Mucosa of stomach (tissue), 1 donor: Measurements from ENCODE around the gene WLS.
A peak's percentile ranks its signal among the peaks of the same experiment; 100 is the strongest.

Experiments
- H3K27me3 ChIP-seq: one replicate; pipeline ENCODE4 v1.7.0; 2013; ENCODE audit warnings: mild to moderate bottlenecking, low read length; ENCODE audit not compliant: control insufficient read depth, insufficient read depth
- H3K36me3 ChIP-seq: one replicate; pipeline ENCODE4 v1.7.0; 2013; ENCODE audit warnings: low read length; ENCODE audit not compliant: control insufficient read depth, insufficient read depth
- H3K4me1 ChIP-seq: one replicate; pipeline ENCODE4 v1.7.0; 2013; ENCODE audit warnings: mild to moderate bottlenecking, low read length; ENCODE audit not compliant: control insufficient read depth, insufficient read depth
- H3K4me3 ChIP-seq: one replicate; pipeline ENCODE4 v1.7.0; 2013; ENCODE audit warnings: low read length
- H3K9ac ChIP-seq: one replicate; pipeline ENCODE4 v1.7.0; 2013; ENCODE audit warnings: mild to moderate bottlenecking, low read length, moderate library complexity
- H3K9me3 ChIP-seq: one replicate; pipeline ENCODE4 v1.7.0; 2013; ENCODE audit warnings: mild to moderate bottlenecking, low read length, moderate library complexity; ENCODE audit not compliant: control insufficient read depth
- donor health status: Pancreatic carcinoma.

The WLS gene

GRCh38 chr1:68206848-68207689 lies 25.3 kb downstream of the WLS start:
- Histone ChIP-seq H3K9ac (no peak overlapping the region), H3K27me3 (no peaks in the 10 kb centered on the region), H3K4me3 (no peak overlapping the region), H3K4me1 (peaks cover 8% of the 10 kb centered on the region), H3K36me3 (no peaks in the 10 kb centered on the region), H3K9me3 (no peaks in the 10 kb centered on the region)

GRCh38 chr1:68205794-68206358 lies 26.4 kb downstream of the WLS start:
- H3K4me3 ChIP-seq, result no peak overlapping the region
- H3K9me3 ChIP-seq, result no peaks in the 10 kb centered on the region
- no peaks in the 10 kb centered on the region for H3K36me3 ChIP-seq
- peaks cover 11% of the 10 kb centered on the region for H3K4me1 ChIP-seq
- H3K9ac ChIP-seq, result no peak overlapping the region
- H3K27me3 ChIP-seq, result no peaks in the 10 kb centered on the region

GRCh38 chr1:68204977-68205630 lies 27.2 kb downstream of the WLS start:
- no peak overlapping the region for H3K9ac ChIP-seq
- no peaks in the 10 kb centered on the region for H3K9me3 ChIP-seq
- H3K36me3 ChIP-seq, result no peaks in the 10 kb centered on the region
- H3K4me3 ChIP-seq, result no peak overlapping the region
- no peaks in the 10 kb centered on the region for H3K27me3 ChIP-seq
- H3K4me1 ChIP-seq, result peaks cover 16% of the 10 kb centered on the region

DNA sequence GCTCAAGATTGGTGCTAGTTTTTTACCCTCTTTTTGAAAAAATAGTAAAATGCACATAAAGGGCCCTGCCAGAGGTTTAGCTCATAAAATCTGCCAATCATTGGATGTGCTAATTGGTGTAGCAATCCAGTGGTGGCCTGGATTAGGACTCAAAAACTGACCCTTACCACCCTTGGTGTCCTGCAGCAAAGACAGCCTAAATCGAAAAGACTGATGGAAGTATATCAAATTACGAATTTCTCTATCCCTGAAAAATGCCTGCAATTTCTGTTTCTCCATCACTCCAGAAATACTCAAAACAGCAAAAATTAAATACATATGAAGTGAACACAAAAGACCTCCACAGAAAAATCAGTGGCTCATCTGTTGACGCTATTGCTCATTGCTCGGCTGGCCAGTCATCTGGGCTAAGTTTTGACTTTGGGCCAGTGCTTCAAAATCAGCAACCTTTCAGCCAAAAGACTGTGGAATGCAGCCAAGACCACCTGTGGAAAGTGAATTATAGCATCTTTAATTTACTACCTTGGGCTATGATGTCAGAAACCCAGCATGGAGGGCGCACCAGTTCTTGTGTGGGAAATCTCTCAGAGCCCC lies 30.0 kb downstream of the WLS start:
- H3K4me1 ChIP-seq, result peaks cover 37% of the 10 kb centered on the region

GRCh38 chr1:68201546-68202238 lies 30.6 kb downstream of the WLS start:
- no peaks in the 10 kb centered on the region for H3K27me3 ChIP-seq
- H3K4me3 ChIP-seq, result no peak overlapping the region
- no peaks in the 10 kb centered on the region for H3K9me3 ChIP-seq
- H3K36me3 ChIP-seq, result no peaks in the 10 kb centered on the region
- no peak overlapping the region for H3K9ac ChIP-seq
- H3K4me1 ChIP-seq, result peaks cover 44% of the 10 kb centered on the region

More for the DNA sequence above, 30.0 kb downstream of the WLS start:
- Histone ChIP-seq H3K36me3 (no peaks in the 10 kb centered on the region), H3K4me3 (no peak overlapping the region), H3K27me3 (no peaks in the 10 kb centered on the region), H3K9ac (no peak overlapping the region), H3K9me3 (no peaks in the 10 kb centered on the region)

DNA sequence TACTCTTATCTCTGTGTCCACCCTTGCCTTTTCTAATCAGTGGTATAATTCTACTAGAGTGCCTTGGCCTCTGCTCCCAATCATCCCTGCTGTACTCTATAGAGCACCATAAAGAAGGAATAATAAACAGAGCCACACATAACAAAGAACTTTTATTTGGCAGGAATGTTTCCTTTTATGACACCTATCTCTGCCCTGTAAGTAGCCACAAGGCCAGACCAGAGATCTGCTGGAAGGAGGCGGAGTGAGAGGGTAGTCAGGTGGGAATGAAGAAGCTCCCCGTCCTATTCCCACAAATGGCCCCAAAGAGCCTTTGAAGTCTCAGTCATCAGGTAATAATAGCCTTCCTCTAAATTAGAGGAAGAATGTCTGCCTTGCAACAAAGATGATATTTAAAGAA lies 32.7 kb downstream of the WLS start:
- Histone ChIP-seq H3K9ac (no peak overlapping the region), H3K36me3 (no peaks in the 10 kb centered on the region), H3K4me3 (no peak overlapping the region), H3K27me3 (no peaks in the 10 kb centered on the region), H3K9me3 (no peaks in the 10 kb centered on the region), H3K4me1 (peaks cover 45% of the 10 kb centered on the region)

- Histone ChIP-seq H3K4me3 (no peak overlapping the region), H3K4me1 (peaks cover 44% of the 10 kb centered on the region), H3K9me3 (no peaks in the 10 kb centered on the region), H3K9ac (no peak overlapping the region), H3K27me3 (no peaks in the 10 kb centered on the region), H3K36me3 (no peaks in the 10 kb centered on the region)
These were observed 33.6 kb downstream of the WLS start for GRCh38 chr1:68198752-68199151.

DNA sequence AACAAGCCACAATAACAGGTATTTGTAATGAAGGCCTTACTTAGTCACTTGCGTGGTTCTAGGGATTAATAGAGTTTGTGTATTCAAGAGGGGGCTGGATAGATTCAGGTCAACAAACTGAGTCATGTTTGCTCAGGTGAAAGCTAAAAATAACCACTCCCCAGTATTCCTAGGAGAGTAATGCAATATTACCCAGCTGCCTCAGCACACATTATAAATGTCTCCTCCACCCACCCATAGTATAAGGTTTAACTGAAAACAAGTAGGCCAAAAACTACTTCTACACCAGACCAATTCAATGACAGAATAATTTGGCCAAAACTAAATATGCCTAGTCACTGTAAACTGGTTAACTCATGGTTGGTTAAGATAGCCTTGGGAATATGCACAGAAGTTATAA lies 34.4 kb downstream of the WLS start:
- Histone ChIP-seq H3K9ac (peak overlapping the region; percentile 37), H3K4me1 (peaks cover 37% of the 10 kb centered on the region), H3K4me3 (no peak overlapping the region), H3K9me3 (no peaks in the 10 kb centered on the region), H3K27me3 (no peaks in the 10 kb centered on the region), H3K36me3 (no peaks in the 10 kb centered on the region)

GRCh38 chr1:68197461-68197860 lies 34.9 kb downstream of the WLS start:
- peak overlapping the region; percentile 37 for H3K9ac ChIP-seq
- H3K9me3 ChIP-seq, result no peaks in the 10 kb centered on the region
- H3K4me1 ChIP-seq, result peaks cover 37% of the 10 kb centered on the region
- H3K4me3 ChIP-seq, result no peak overlapping the region
- H3K36me3 ChIP-seq, result no peaks in the 10 kb centered on the region
- H3K27me3 ChIP-seq, result no peaks in the 10 kb centered on the region

DNA sequence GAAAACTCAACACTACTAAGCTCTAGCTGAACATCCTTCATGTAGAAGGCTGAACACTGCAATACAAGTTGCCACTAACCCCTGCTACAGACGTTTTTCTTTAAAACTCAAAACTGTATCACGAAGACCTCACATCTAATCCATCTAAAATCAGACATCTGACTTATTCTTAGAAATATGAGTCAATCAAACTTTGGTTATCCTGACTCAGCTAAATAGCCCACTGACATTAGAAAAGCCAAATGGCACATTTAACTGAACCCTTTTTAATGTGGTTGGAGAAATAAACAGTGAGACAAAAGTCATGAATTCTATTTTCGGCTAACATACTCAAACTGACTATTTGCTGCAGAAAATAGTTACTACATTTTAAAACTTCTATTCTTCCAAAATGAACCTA lies 35.6 kb downstream of the WLS start:
- Histone ChIP-seq H3K4me3 (no peak overlapping the region), H3K4me1 (peaks cover 37% of the 10 kb centered on the region)

DNA sequence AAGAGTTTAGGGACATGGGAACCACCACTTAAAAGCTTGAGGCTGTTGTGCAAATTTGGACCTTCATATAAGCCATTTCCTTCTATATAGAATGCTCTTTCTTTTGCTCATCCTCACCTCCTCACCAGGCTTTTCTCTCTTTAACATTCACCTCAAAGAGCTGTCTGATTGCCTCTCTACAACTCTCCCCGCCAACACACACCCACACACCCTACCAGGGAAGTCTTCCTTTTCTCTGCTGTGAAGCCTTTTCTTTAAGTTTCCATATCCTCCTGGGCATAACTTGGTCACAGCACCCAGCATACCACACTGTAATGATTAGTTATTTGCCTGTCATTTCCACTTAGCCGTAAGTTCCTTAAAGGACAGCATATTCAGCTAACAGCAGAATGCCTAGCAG lies 40.6 kb downstream of the WLS start:
- H3K27me3 ChIP-seq, result no peaks in the 10 kb centered on the region
- no peak overlapping the region for H3K9ac ChIP-seq
- H3K9me3 ChIP-seq, result no peaks in the 10 kb centered on the region
- H3K4me3 ChIP-seq, result no peak overlapping the region
- H3K4me1 ChIP-seq, result peaks cover 10% of the 10 kb centered on the region
- H3K36me3 ChIP-seq, result no peaks in the 10 kb centered on the region

More for the DNA sequence above, 35.6 kb downstream of the WLS start:
- no peaks in the 10 kb centered on the region for H3K27me3 ChIP-seq
- H3K9ac ChIP-seq, result no peak overlapping the region
- no peaks in the 10 kb centered on the region for H3K36me3 ChIP-seq
- no peaks in the 10 kb centered on the region for H3K9me3 ChIP-seq
